HG03097 (cell line): Measurements from ENCODE around the gene P2RX6.
"Not testable (repeated sequence)": the region's sequence is repeated elsewhere in the genome, so short reads cannot be mapped to it uniquely, and the experiment has no call there.

Experiments
- ATAC-seq: cut with Tn5 transposase; IDR thresholded peaks from one replicate; pipeline ENCODE4 v1.9.1; 2021; ENCODE audit not compliant: unreplicated experiment, low FRiP score

The P2RX6 gene

GRCh38 chr22:21014726-21015465, at the start of gene P2RX6:
P2RX6 (plus strand) TSS chr22:21015165; CDS start chr22:21015175, 10 bp downstream.
- ATAC-seq = no peak

GRCh38 chr22:20965888-20966855, 48.8 kb upstream of the P2RX6 start:
- ATAC-seq = no peak

GRCh38 chr22:20966883-20967696, 47.9 kb upstream of the P2RX6 start, which contains the start of gene AIFM3:
AIFM3 (plus strand) TSS chr22:20967255; CDS start chr22:20967945, 690 bp downstream.
- ATAC-seq = no peak

- ATAC-seq = no peak
Observed at GRCh38 chr22:20967697-20968211, 47.2 kb upstream of the P2RX6 start.

- ATAC-seq = no peak
Observed at GRCh38 chr22:20968281-20968977, 46.5 kb upstream of the P2RX6 start.

- ATAC-seq = no peak
Observed at GRCh38 chr22:20970939-20971657, 43.9 kb upstream of the P2RX6 start.

- not testable (repeated sequence) for ATAC-seq
Observed at GRCh38 chr22:20972014-20972694, 42.8 kb upstream of the P2RX6 start.

- no peak for ATAC-seq
Observed at GRCh38 chr22:20972933-20973577, 41.9 kb upstream of the P2RX6 start.

- ATAC-seq = no peak
Observed at GRCh38 chr22:20973634-20974286, 41.2 kb upstream of the P2RX6 start.

- no peak for ATAC-seq
Observed at GRCh38 chr22:20974336-20974955, 40.5 kb upstream of the P2RX6 start.

GRCh38 chr22:20975541-20976290, 39.2 kb upstream of the P2RX6 start:
- no peak for ATAC-seq

GRCh38 chr22:20976291-20976877, 38.6 kb upstream of the P2RX6 start:
- no peak for ATAC-seq

- no peak for ATAC-seq
Observed at GRCh38 chr22:20977019-20977418, 37.9 kb upstream of the P2RX6 start.

GRCh38 chr22:20977516-20978170, 37.3 kb upstream of the P2RX6 start:
- ATAC-seq = no peak

- ATAC-seq = no peak
Observed at GRCh38 chr22:20978419-20978818, 36.5 kb upstream of the P2RX6 start.
